HEK293 (cell line): ENCODE data around the gene AQP9.

ENCODE experiments used
- CTCF ChIP-seq: fragments of 450-650 bp; formaldehyde crosslinking; IDR thresholded peaks from 2 replicates; pipeline ENCODE4 v1.5.1; 2016; ENCODE audit warnings: missing biosample characterization, missing genetic modification characterization
- KLF7 ChIP-seq: fragments of 450-650 bp; formaldehyde crosslinking; IDR thresholded peaks from 2 replicates; pipeline ENCODE4 v1.5.1; 2016; ENCODE audit warnings: missing biosample characterization, missing genetic modification characterization, borderline replicate concordance
- KLF9 ChIP-seq: fragments of 450-650 bp; formaldehyde crosslinking; IDR thresholded peaks from 2 replicates; pipeline ENCODE4 v1.5.1; 2016; ENCODE audit warnings: missing biosample characterization, missing genetic modification characterization, low read depth
- PATZ1 ChIP-seq: fragments of 450-650 bp; formaldehyde crosslinking; IDR thresholded peaks from 2 replicates; pipeline ENCODE4 v1.5.1; 2016; ENCODE audit warnings: missing biosample characterization, missing genetic modification characterization
- ZNF114 ChIP-seq: fragments of 450-650 bp; formaldehyde crosslinking; IDR thresholded peaks from 2 replicates; pipeline ENCODE4 v1.5.0; 2017; ENCODE audit warnings: missing biosample characterization, missing genetic modification characterization
- ZNF146 ChIP-seq: fragments of 450-650 bp; formaldehyde crosslinking; IDR thresholded peaks from 2 replicates; pipeline ENCODE4 v1.5.1; 2016; ENCODE audit warnings: missing biosample characterization, missing genetic modification characterization
- ZNF555 ChIP-seq: fragments of 450-650 bp; formaldehyde crosslinking; conservative IDR thresholded peaks from 2 replicates; pipeline ENCODE4 v1.5.1; 2017; ENCODE audit warnings: missing biosample characterization, mild to moderate bottlenecking, missing genetic modification characterization, inconsistent platforms
- ZNF585B ChIP-seq: fragments of 450-650 bp; formaldehyde crosslinking; IDR thresholded peaks from 2 replicates; pipeline ENCODE4 v1.5.1; 2016; ENCODE audit warnings: missing biosample characterization, missing genetic modification characterization
- ZNF830 ChIP-seq: fragments of 450-650 bp; IDR thresholded peaks from 2 replicates; pipeline ENCODE4 v1.5.0; 2018; ENCODE audit warnings: missing biosample characterization, missing genetic modification characterization, low read depth, mild to moderate bottlenecking, moderate library complexity

- TF ChIP-seq ZNF146 (tag by site-specific recombination) = no peak
- TF ChIP-seq KLF7 (tag by site-specific recombination) = no peak
- no peak for TF ChIP-seq CTCF
- no peak for TF ChIP-seq ZNF830 (tag by site-specific recombination)
- no peak for TF ChIP-seq ZNF555 (tag by site-specific recombination)
- TF ChIP-seq KLF9 (tag by site-specific recombination) = no peak
- no peak for TF ChIP-seq PATZ1 (tag by site-specific recombination)
- TF ChIP-seq ZNF585B (tag by site-specific recombination) = no peak
- no peak for TF ChIP-seq ZNF114 (tag by site-specific recombination)
These were observed 23.3 kb downstream of the AQP9 start for GRCh38 chr15:58161436-58161930.
